Activated naive CD8-positive, alpha-beta T cell (primary cell): Measurements from ENCODE around the gene AGAP6.
"Not testable (repeated sequence)": the region's sequence is repeated elsewhere in the genome, so short reads cannot be mapped to it uniquely, and the experiment has no call there.

ENCODE experiments used
- H3K27ac Mint-ChIP-seq: one replicate; pipeline ENCODE4 v1.8.0; 2021; ENCODE audit warnings: mixed read lengths
- H3K27me3 Mint-ChIP-seq: one replicate; pipeline ENCODE4 v1.8.0; 2021; ENCODE audit warnings: mixed read lengths
- H3K36me3 Mint-ChIP-seq: one replicate; pipeline ENCODE4 v1.8.0; 2021; ENCODE audit warnings: mixed read lengths
- H3K4me1 Mint-ChIP-seq: one replicate; pipeline ENCODE4 v1.8.0; 2021; ENCODE audit warnings: low read depth, mixed read lengths
- H3K4me3 Mint-ChIP-seq: one replicate; pipeline ENCODE4 v1.8.0; 2021; ENCODE audit warnings: mild to moderate bottlenecking, mixed read lengths
- H3K9me3 Mint-ChIP-seq: one replicate; pipeline ENCODE4 v1.8.0; 2021; ENCODE audit warnings: low read depth, mixed read lengths

Gene AGAP6

GRCh38 chr10:50055494-50056292, 67.5 kb downstream of the AGAP6 start:
- H3K27ac Mint-ChIP-seq, H3K9me3 Mint-ChIP-seq, H3K4me1 Mint-ChIP-seq, H3K4me3 Mint-ChIP-seq, H3K36me3 Mint-ChIP-seq, H3K27me3 Mint-ChIP-seq: not testable (repeated sequence)

DNA sequence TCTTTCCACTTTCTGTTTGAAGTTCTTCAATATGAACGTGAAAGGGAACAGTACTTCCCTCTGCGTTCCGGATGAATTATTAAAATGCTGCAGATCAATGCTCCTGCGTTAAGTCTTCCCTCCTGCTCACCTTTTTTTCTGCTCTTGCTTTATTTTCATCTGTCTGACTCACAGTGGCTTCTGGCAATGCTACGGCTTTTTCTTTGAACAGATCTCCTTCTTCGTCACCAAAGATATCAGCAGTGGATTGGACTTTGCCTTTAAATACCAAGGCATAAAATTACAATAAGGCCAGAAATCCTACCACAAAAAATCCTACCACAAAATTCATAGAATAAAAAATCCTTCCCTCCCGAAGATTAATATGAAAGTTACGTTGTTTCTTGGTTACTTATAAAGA, 68.4 kb downstream of the AGAP6 start:
- not testable (repeated sequence) for H3K4me3 Mint-ChIP-seq, H3K4me1 Mint-ChIP-seq, H3K27ac Mint-ChIP-seq, H3K36me3 Mint-ChIP-seq, H3K9me3 Mint-ChIP-seq, H3K27me3 Mint-ChIP-seq

DNA sequence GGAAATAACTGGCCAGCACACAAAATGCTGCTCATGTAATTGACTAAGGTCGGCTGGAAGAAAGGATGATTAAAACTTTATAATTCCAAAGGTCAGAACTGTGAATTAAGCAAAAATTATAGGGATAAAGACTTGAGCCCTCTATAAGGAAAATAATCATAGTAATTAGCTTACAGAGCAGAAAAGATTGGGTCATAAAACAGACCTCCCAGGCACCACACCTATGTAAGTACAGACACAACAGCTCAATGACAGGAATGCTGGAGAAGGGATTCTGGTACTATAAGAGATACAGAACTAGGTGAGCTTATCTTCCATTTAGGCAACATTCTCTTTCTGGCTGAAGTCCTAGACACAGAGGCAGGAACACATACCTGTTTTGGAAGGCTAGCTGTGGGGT, 70.5 kb downstream of the AGAP6 start:
- not testable (repeated sequence) for H3K4me1 Mint-ChIP-seq, H3K4me3 Mint-ChIP-seq, H3K9me3 Mint-ChIP-seq, H3K27ac Mint-ChIP-seq, H3K27me3 Mint-ChIP-seq, H3K36me3 Mint-ChIP-seq

DNA sequence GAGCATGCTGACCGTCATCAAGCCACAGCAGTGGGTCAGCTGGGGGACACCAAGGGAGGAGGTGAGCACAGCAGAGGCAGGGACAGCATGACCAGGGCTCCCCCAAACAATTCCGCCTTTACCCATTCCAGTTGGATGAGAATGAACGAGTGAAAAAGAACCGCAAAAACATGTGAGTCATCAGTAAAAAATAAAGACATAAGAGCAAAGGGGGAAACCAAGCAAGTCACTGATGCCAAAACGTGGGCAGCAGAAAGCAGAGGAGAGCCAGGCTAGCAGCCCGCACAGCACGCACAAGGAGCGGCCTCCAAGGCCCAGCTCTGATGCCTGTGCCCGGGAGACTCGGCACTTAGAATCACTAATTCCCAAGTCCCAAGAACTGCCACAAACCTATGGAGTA, 71.7 kb downstream of the AGAP6 start:
- H3K9me3 Mint-ChIP-seq, H3K36me3 Mint-ChIP-seq, H3K27me3 Mint-ChIP-seq, H3K27ac Mint-ChIP-seq, H3K4me1 Mint-ChIP-seq, H3K4me3 Mint-ChIP-seq: not testable (repeated sequence)
